SK-N-SH treated with all-trans-retinoic acid at 6 μM for 48 hours (cell line): ENCODE results near the gene SCFD2.

Experiments used
- ATAC-seq: fragments of 200-7000 bp; cut with Tn5 transposase; 3 replicates; pipeline ENCODE4 v1.9.1; 2020; ENCODE audit warnings: mild to moderate bottlenecking, moderate library complexity
- ARNTL ChIP-seq: fragments of 450-650 bp; formaldehyde crosslinking; IDR thresholded peaks from 2 replicates; pipeline ENCODE4 v1.5.0; 2020; ENCODE audit warnings: low read depth, mild to moderate bottlenecking, moderate library complexity, borderline replicate concordance
- BACH2 ChIP-seq: fragments of 250-450 bp; sonication (Bioruptor Pico); IDR thresholded peaks from 2 replicates; pipeline ENCODE4 v1.9.0; 2021; ENCODE audit warnings: mild to moderate bottlenecking, borderline replicate concordance
- CREB5 ChIP-seq: fragments of 250-450 bp; sonication (Bioruptor Pico); IDR thresholded peaks from 2 replicates; pipeline ENCODE4 v1.5.1; 2020; ENCODE audit warnings: low read depth, mild to moderate bottlenecking, moderate library complexity
- CSDC2 ChIP-seq: fragments of 250-450 bp; sonication (Bioruptor Pico); IDR thresholded peaks from 2 replicates; pipeline ENCODE4 v1.5.0; 2020; ENCODE audit warnings: mild to moderate bottlenecking, moderate library complexity
- CSRNP3 ChIP-seq: fragments of 250-450 bp; sonication (Bioruptor Pico); IDR thresholded peaks from 2 replicates; pipeline ENCODE4 v1.5.1; 2021; ENCODE audit warnings: mild to moderate bottlenecking, moderate library complexity
- ESRRG ChIP-seq: fragments of 250-450 bp; sonication (Bioruptor Pico); IDR thresholded peaks from 2 replicates; pipeline ENCODE4 v1.6.1; 2021; ENCODE audit warnings: mild to moderate bottlenecking
- GLIS3 ChIP-seq: fragments of 250-450 bp; sonication (Bioruptor Pico); IDR thresholded peaks from 2 replicates; pipeline ENCODE4 v1.5.0; 2020; ENCODE audit warnings: mild to moderate bottlenecking, moderate library complexity
- ISL1 ChIP-seq: fragments of 250-450 bp; sonication (Bioruptor Pico); IDR thresholded peaks from 2 replicates; pipeline ENCODE4 v2.1.2; 2022; ENCODE audit warnings: mild to moderate bottlenecking, moderate library complexity
- OSR1 ChIP-seq: fragments of 250-450 bp; sonication (Bioruptor Pico); IDR thresholded peaks from 2 replicates; pipeline ENCODE4 v1.8.0; 2022; ENCODE audit warnings: moderate library complexity, mild to moderate bottlenecking, inconsistent platforms
- PATZ1 ChIP-seq: fragments of 250-450 bp; sonication (Bioruptor Pico); IDR thresholded peaks from 2 replicates; pipeline ENCODE4 v1.8.0; 2020; ENCODE audit warnings: mild to moderate bottlenecking, moderate library complexity, borderline replicate concordance
- POU6F1 ChIP-seq: fragments of 250-450 bp; sonication (Bioruptor Pico); IDR thresholded peaks from 2 replicates; pipeline ENCODE4 v1.8.0; 2021; ENCODE audit warnings: low read depth, mild to moderate bottlenecking, moderate library complexity, borderline replicate concordance
- PPARA ChIP-seq: fragments of 250-450 bp; sonication (Bioruptor Pico); IDR thresholded peaks from 2 replicates; pipeline ENCODE4 v1.5.0; 2020; ENCODE audit warnings: mild to moderate bottlenecking, borderline replicate concordance
- RARB ChIP-seq: fragments of 250-450 bp; sonication (Bioruptor Pico); IDR thresholded peaks from 2 replicates; pipeline ENCODE4 v1.8.0; 2021; ENCODE audit warnings: mild to moderate bottlenecking, moderate library complexity
- SNAI2 ChIP-seq: fragments of 250-450 bp; sonication (Bioruptor Pico); IDR thresholded peaks from 2 replicates; pipeline ENCODE4 v1.5.0; 2020; ENCODE audit warnings: mild to moderate bottlenecking, moderate library complexity
- TCF4 ChIP-seq: fragments of 250-450 bp; sonication (Bioruptor Pico); IDR thresholded peaks from 2 replicates; pipeline ENCODE4 v1.8.0; 2021; ENCODE audit warnings: mild to moderate bottlenecking, moderate library complexity, borderline replicate concordance
- TOX ChIP-seq: fragments of 250-450 bp; sonication (Bioruptor Pico); IDR thresholded peaks from 2 replicates; pipeline ENCODE4 v1.8.0; 2021; ENCODE audit warnings: mild to moderate bottlenecking, moderate library complexity, borderline replicate concordance
- TSHZ2 ChIP-seq: fragments of 250-450 bp; sonication (Bioruptor Pico); IDR thresholded peaks from 2 replicates; pipeline ENCODE4 v1.5.0; 2020; ENCODE audit warnings: mild to moderate bottlenecking, moderate library complexity
- ZC3H10 ChIP-seq: fragments of 250-450 bp; sonication (Bioruptor Pico); IDR thresholded peaks from 2 replicates; pipeline ENCODE4 v1.5.1; 2021; ENCODE audit warnings: mild to moderate bottlenecking, moderate library complexity
- ZFP30 ChIP-seq: fragments of 450-650 bp; formaldehyde crosslinking; IDR thresholded peaks from 2 replicates; pipeline ENCODE4 v1.5.0; 2022; ENCODE audit warnings: mild to moderate bottlenecking, moderate library complexity
- ZNF565 ChIP-seq: fragments of 450-650 bp; formaldehyde crosslinking; conservative IDR thresholded peaks from 2 replicates; pipeline ENCODE4 v1.5.0; 2020; ENCODE audit warnings: low read depth, mild to moderate bottlenecking, moderate library complexity
- ZNF70 ChIP-seq: fragments of 450-650 bp; formaldehyde crosslinking; IDR thresholded peaks from 2 replicates; pipeline ENCODE4 v1.5.0; 2020; ENCODE audit warnings: mild to moderate bottlenecking, moderate library complexity
- ZNF8 ChIP-seq: fragments of 450-650 bp; formaldehyde crosslinking; IDR thresholded peaks from 2 replicates; pipeline ENCODE4 v1.5.0; 2020; ENCODE audit warnings: mild to moderate bottlenecking, moderate library complexity

Gene SCFD2

GRCh38 chr4:53364624-53365023 is 1.2 kb downstream of the SCFD2 start:
- TF ChIP-seq ISL1 (CRISPR knock-in tag): no peak
- no peak for TF ChIP-seq TCF4 (CRISPR knock-in tag)
- TF ChIP-seq ESRRG (CRISPR knock-in tag): no peak
- no peak for TF ChIP-seq ZNF8 (CRISPR knock-in tag)
- ATAC-seq: no peak

GRCh38 chr4:53362093-53362492 is 3.8 kb downstream of the SCFD2 start:
- no peak for ATAC-seq
- TF ChIP-seq CREB5 (no peak), TSHZ2 (no peak), ARNTL (CRISPR knock-in tag) (no peak), ZNF565 (CRISPR knock-in tag) (no peak), ZFP30 (no peak), BACH2 (CRISPR knock-in tag) (no peak), TOX (CRISPR knock-in tag) (no peak), GLIS3 (CRISPR knock-in tag) (no peak), ZNF70 (no peak), ZC3H10 (CRISPR knock-in tag) (no peak), CSDC2 (no peak)

GRCh38 chr4:53361451-53361850 is 4.4 kb downstream of the SCFD2 start:
- TF ChIP-seq CSRNP3 (CRISPR knock-in tag) (no peak), ARNTL (CRISPR knock-in tag) (no peak), CREB5 (no peak), ISL1 (CRISPR knock-in tag) (no peak), CSDC2 (no peak), ZNF70 (no peak), ZFP30 (no peak), ZNF8 (CRISPR knock-in tag) (no peak), SNAI2 (no peak), POU6F1 (CRISPR knock-in tag) (no peak), RARB (CRISPR knock-in tag) (no peak), BACH2 (CRISPR knock-in tag) (no peak), ZC3H10 (CRISPR knock-in tag) (no peak), OSR1 (CRISPR knock-in tag) (no peak), PATZ1 (CRISPR knock-in tag) (no peak), TOX (CRISPR knock-in tag) (no peak), PPARA (CRISPR knock-in tag) (no peak)

More at GRCh38 chr4:53361451-53361850, 4.4 kb downstream of the SCFD2 start:
- no peak for ATAC-seq
